PC-3 (cell line): ENCODE data around the gene ACTR6.

Experiments used
- CTCF ChIP-seq: fragments of 300-600 bp; sonication (generic); conservative IDR thresholded peaks from 2 replicates; pipeline ENCODE4 v1.5.1; 2017; ENCODE audit warnings: antibody characterized with exemption, low read depth, mild to moderate bottlenecking, low read length
- EZH2phosphoT487 ChIP-seq: fragments of 300-600 bp; sonication (generic); IDR thresholded peaks from 2 replicates; pipeline ENCODE4 v1.6.1; 2018; ENCODE audit warnings: mild to moderate bottlenecking, antibody characterized with exemption, low read length, borderline replicate concordance

DNA sequence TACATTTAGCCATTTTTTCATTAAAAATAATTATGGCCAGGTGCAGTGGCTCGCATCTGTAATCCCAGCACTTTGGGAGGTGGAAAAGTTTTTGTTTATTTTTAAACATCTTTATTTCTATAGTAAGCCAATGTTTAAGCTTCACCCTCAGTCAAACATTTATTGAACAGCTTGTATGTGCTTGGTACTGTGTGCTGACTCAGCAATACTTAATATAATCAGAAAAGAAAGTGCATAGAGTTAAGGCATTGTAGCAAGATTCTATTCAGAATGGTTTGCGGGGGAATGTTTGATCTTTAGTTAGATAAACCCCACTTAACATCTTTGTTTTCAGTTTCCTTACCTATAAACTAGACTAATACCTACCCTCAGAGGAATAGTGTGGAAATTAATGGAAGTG, 11.1 kb downstream of the ACTR6 start:
- TF ChIP-seq CTCF (no peak), EZH2phosphoT487 (no peak)
